GM18907 (cell line): ENCODE results near the gene GRID1.
A peak's percentile ranks its signal among the peaks of the same experiment; 100 is the strongest.

Experiments
- ATAC-seq: cut with Tn5 transposase; IDR thresholded peaks from one replicate; pipeline ENCODE4 v1.9.1; 2021; ENCODE audit warnings: mild to moderate bottlenecking, moderate library complexity; ENCODE audit not compliant: unreplicated experiment

Gene GRID1

DNA sequence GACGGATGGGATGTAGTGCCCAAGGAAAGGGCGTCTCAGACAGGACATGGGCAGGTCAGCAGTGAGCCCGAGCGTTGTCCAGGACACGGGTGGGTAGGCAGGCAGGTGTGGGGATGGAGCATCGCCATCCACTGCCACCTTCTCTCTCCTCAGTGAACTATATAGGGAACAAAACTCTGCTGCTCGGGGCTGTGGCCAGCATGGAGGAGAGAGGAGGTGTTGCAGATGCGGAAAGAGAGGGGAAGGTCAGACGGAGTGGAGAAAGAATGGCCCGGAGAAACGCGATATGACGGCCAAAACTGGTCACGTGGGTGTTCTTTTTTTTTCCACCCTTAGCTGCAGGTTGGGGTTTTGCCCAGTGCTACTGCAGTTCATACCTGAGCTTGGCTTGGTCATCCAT is 71.2 kb downstream of the GRID1 start:
- ATAC-seq, result no peak

DNA sequence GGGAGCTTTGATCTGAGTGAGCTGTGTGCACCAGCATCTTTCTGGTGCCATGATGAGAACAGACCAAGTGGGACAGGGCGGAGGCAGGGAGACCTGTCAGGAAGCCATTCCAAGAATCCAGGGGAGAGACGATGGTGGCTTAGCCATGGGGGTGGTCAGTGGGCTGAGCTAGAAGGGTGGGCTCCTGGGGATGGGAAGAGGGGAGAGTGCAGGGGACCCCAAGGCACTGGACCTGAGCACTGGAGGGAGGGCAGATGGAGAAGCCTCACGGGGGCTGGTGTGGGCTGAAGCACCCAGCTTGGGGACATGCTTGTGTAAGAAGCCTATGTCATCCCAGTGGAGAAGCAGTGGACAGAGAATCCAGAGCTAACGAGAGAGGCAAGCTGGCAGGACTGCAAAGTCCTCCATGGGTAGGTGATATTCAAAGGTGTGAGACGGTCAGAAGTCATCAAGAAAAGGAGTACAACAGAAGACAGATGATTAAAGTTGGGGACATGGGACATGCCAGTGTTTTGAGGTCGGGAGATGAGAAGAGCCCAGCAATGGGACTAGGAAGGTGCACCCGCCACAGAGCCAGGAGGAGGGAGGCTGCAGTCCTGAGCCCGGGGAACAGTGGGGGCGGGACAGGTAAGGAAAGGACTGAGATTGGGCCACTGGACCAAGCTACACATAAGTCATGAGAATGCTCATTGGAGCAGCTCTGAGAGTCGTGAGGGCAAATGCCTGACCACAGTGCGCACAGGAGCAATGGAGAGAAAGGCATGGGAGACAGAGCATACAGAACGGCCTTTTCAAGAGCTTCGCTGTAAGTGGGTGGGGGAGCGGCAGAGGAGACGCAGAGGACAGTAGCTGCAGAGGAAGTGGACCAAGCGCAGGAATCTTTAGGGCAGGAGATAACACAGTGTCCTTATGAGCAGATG is 72.0 kb downstream of the GRID1 start:
- no peak for ATAC-seq

DNA sequence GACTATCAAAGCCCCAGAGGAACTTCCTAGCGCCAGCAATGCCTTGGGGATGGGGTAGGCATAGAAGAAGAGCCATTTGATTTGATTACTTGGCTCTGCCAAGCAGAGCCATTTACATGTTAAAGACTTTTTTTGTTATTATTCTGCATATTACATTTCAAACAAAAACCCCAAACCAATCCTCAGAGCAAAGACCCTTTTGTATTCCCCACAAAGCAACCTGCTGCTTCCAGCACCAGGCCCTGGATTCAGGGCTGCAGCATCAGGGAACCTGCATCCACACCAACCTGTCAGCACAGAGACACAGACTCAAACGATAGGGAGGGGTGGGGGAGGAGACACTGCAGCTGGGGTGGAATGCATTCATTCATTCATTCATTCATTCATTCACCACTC is 73.2 kb downstream of the GRID1 start:
- ATAC-seq, result no peak

DNA sequence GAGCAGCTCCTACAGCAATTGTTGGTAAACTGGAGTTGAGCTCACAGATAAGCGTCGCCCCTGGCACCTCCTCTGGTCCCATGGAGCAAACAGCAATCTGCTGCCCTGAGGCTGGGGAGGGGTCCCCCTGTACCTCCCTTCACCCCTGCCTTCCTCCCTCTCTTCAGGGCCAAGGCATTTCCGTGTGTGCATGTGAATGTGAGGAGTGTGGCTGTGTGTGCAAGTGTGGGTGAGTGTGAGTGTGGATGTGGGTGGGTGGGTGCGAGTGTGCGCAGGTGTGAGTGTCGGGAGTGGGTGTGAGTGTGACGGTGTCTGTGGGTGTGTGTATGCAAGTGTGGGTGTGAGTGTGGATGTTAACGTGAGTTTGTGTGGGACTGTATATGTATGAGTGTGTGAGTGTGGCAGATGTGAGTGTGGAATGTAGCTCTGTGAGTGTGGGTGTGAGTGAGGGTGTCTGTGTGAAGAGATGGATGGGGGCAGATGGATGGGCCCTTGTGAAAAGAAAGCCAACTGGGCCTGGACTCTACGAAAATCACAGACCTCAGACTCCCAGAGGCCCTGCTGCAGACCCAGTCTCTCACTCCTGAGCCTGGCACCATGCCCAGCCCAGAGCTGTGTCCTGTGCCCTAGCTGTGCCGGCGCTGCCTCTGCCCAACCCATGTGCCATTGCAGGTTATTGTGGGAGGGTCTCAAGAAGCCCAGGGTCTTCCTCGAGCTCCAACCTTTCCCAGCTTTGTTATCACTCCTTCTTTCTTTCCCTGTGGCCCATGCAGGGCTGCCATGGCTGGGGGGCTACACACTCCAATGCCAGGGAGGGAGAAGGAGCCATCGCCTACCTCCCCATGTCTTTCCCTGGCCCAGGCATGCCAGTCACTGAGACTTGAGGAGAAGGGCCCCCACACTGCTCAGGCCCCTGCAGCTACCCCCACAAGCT is 73.9 kb downstream of the GRID1 start:
- no peak for ATAC-seq

DNA sequence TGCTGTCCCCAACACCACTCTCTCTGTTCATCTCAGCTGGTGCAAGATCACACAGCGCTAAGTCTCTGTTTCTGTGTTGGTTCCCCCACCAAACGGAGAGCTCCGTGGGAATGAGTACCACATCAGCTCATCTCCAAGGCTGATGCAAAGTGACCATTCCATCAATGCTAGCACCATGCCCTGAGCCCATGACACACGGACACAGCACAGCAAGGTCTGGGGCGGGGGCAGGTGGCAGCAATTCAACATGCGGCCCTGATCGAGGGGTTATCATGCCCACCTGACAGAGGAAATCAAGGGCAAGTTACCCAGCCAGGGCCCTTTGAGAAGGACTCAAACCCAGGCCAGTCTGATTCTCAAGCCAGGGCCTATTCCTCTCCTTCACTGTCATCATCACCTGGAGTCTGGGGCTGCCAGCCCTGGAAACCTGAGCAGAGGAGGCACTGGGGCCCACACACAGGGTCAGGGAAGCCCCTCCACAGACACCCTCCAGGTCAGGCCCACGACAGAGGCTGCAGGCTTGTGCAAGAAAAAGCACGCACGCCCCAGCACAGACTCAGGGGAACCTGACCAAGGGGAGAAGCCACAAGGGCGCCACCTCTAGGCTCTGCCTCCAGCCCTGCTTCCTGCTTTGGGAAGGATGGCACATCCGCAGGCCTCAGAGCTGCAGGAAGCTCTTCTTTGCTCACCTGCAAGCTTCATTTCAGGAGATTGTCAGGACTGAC is 74.8 kb downstream of the GRID1 start:
- no peak for ATAC-seq

DNA sequence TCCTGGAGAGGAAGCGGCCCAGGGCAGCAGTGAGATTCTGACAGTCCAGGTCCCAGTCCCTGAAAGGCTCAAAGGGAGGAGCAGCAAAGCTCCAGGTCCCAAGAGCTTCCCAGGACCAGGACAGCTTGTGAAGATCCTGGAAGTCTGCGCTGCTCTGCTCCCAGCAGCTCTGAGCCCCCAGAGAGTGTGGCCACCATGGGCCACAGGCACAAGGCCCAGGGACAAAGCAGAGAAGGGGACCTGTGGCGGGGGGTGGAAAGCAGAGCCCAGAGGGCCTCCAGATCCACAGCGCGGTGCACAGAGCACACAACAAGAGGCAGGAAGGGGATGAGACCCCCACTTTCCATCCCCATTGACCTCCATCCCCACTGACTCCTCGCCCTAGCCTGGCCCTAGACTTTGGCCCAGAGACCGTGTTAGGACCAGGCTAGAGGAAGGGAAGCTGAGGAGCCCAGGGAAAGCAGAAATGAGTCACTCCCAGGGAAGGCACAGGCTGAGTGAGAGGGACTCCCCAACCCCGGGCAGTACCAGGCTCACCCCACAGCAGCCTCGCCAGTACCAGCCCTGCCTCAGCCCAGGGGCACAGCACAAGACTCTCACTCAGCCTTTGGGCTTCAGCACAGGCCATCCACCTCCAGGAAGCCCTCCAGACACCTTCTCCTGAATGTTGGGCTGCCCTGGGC is 75.5 kb downstream of the GRID1 start:
- ATAC-seq, result peak; percentile 45

DNA sequence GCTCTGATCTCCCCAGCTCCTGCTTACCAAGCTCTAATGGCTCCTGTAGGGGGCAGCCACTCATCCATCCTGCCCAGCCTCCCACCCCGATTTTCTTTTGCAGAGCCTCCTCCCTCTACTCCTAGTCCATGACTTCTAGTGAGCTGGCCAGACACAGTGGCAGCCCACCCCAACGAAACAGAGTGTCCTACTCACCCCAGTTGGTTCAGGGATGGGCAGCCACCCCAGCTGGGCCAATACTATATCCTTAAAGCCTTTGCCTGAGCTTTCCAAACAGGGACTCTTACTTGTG is 77.1 kb downstream of the GRID1 start:
- ATAC-seq, result no peak

DNA sequence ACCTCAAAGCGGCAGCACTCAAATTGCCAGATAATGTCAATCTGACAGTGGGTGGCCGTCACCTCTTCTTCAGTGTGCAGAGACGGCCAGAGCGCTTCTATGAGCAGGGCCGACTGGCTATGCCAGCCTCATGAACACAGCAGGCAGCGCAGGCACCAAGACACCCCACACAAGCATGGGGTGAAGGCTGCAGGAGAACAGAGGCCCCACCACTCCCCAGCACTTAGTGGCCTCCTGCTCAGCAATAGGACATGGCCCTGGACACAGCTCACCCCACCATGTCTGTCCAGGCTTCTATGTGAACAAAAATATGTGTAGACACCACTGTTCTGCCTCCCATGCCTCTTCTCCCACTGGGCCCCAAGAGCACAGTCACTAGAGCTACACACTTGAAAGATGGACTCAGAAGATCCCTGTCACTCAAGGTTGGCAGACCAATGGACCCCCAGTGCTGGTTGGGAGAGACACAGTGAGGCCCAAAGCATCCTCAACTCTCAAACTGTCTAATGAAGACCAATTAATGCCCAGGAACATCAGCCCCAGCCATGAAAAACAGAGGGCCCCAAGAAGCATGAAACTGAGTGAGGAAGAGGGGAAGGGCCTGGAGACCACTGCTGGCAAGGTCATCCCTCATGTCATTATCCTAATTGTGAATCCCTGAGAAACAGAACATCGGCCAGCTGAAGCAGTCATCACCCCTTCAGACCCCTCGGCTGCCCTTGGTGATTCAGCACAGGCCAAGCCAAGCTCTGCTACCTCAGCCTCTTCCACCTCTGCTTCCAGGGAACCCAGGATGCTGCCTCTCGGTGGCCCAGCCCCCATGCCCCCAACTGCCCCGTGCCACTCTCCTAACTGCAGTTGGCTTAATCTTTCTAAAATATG is 77.7 kb downstream of the GRID1 start:
- no peak for ATAC-seq

DNA sequence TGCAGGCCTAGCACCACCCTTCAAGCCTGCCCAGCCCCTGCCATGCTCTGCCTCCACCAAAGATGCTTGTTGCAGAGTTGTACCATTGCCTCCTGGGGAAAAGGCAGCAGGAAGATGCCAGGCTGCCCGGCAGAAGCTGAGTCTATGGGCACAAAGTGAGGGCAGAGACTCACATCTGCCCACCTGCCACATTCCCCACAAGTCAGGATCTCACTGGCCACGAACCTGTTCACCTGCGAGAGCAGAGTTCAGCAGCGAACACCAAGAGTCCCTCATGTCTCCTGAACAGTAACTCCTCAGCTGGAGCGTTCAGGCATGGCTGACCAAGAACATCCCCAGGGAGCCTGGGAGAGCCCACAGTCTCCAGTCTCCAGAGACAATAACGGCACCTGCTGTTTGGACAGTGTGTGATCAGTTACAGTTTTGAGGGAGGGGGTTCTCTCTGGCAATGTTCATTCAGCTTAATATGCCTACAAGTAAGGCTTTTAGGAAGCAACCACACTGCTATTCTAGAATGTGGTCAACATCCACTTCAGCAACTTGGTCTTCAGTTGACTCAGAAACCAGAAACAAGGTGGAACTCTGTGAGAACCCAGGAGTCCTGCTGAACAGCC is 78.5 kb downstream of the GRID1 start:
- ATAC-seq, result peak; percentile 38

DNA sequence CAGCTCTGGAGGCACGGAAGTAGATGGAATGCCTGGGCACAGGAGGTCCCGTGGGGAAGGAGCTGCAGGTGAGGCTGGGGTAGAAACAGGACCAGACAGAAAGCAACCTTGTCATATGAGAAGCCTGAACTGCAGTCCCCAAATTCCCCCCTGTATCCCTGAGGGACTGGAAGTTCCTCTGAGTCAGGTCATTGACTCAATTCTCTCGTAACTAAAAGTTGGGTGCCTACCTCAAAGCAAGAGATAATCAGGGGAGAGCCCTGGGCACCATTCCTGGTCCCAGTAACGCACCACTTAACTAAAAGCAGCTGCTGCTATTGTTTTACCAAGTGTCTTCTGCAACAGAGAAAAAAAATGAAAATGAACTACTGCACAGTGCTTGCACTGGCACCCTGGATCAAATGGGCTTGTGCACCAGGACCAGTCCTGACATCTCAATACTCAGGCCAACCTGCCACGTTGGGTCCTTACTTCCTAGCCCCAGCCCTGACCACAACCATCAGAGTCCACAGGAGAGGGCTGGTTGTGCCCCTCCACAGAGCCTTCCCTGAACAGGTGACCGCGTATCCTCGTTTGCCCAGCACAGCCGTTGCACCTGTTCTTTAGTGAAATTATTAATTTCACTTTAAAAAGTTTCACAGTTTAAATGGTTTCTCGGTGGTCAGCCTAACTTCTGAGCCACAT is 79.3 kb downstream of the GRID1 start:
- ATAC-seq, result no peak

DNA sequence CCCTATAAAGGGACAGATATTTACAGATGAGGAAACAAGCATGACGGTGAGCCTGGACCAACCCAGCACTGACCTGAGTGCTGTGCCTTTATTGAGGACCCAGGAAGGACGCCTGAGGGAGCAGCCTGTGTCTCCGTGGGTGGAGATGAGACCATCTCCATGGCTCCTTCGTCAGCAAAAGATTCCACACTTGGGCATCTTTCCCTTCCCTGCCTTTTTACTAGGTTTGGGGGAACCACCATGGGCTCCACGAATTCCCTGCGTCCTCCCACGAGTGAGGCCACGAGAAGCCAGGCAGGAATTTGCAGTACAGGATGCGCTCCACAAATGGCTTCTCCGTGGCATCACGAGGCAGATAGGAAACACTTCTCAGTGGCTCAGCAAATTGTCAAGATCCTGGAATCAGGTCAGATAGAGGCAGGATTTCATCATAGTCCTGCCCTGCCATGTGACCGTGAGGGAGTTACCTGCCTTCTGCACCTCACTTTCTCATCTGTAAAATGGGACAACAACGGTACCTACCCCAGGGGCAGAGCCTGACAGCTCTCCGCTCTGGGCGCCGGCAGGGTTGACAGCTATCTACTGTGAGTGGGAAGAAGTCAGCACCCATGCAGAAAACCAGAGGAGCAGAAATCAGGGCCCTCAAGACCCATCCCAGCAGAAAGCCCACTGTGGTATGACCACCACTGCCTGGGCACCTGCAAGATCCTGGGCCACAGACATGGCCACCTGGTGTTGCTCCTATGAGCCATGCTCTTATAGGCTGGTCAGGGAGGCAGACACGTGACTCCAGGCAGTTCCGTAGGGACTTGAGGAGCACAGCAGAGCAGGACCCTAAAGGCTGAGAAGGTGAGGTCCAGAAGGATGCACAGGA is 80.1 kb downstream of the GRID1 start:
- no peak for ATAC-seq

DNA sequence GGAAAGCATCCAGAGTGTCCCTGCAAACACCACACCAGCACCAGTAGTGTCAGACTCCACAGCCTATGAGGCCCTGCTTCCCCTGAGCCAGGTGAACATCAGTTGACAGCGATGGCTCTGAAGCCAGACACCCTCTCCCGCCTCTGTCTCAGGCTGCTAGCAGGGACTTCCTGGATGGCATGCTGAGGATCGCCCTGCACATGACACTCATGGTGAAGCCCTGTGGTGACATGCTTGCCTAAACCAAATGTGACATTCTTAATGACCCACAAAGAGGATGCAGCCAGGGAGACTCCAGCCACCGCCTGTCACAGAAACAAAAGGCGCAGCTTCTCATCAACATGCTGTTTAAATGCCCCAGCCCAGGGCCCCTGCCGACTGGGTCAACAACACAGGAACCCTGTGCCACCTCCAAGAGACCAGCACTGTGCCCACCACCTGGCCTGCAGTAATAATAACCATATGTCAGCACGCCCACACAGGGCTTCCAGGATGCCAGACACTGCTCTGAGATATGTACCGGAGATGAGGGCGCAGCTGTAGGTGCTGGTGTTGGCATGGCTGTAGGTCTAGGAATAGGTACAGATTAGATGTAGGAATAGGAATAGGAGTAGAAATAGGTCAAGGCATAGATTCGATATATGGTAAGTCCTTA is 81.3 kb downstream of the GRID1 start:
- ATAC-seq, result no peak

DNA sequence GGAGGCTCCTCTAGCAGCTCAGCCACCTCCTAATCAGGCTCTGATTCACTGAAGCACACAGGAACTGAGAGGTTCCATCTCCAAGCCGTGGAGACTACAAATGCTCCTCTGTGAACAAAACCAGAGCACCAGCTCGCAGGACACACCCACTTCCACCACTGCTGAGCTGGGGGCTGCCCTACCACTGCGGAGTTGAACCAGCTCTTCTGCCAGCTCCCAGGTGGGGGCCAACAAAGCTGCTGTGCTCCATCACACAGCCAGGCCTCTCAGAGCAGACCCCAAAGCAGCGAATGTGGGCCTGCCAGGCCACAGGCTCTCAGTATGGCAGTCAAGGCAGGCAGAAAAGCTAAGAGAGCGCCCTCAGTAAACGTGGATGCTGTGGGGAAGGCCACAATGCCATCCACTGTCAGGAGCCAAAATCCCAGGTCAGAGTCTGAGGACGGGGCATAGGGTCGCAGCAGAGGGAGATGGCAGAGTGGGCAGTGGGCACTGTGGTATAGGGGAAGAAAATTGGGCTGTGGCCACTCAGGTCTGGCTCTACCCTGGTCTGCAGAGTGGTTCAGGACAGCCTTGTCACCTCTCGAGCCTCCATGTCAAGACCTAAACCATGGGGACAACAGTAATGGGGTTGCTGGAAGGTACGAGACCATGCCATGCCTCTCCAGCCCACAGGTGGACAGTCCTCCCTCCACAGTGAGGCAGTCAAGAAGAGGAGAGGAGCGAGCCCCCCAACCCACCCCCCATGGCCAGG is 82.1 kb downstream of the GRID1 start:
- no peak for ATAC-seq

DNA sequence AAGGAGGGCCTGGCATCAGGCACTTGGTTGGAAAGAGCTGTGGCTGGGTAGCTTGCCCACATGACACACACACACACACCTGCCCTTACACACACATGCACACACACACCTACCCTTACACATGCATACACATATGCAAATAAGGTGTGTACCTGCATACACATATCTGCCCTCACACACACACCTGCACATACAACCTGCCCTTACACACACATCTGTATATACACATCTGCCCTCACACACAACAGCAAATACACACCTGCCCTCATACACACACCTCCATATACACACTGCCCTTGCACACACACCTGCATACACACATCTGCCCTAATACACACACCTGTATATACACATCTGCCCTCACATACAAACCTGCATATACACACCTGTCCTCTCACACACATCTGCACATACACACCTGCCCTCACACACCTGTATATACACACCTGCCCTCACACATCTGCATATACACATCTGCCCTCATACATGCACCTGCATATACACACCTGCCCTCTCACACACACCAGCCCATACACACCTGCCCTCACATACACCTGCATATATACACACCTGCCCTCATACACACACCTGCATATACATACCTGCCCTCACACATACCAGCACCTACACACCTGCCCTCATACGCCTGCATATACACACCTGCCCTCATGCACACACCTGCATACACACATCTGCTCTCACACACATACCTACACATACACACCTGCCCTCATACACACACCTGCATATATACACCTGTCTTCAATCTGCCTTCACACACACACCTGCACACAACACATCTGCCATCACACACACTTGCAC is 82.9 kb downstream of the GRID1 start:
- no peak for ATAC-seq

DNA sequence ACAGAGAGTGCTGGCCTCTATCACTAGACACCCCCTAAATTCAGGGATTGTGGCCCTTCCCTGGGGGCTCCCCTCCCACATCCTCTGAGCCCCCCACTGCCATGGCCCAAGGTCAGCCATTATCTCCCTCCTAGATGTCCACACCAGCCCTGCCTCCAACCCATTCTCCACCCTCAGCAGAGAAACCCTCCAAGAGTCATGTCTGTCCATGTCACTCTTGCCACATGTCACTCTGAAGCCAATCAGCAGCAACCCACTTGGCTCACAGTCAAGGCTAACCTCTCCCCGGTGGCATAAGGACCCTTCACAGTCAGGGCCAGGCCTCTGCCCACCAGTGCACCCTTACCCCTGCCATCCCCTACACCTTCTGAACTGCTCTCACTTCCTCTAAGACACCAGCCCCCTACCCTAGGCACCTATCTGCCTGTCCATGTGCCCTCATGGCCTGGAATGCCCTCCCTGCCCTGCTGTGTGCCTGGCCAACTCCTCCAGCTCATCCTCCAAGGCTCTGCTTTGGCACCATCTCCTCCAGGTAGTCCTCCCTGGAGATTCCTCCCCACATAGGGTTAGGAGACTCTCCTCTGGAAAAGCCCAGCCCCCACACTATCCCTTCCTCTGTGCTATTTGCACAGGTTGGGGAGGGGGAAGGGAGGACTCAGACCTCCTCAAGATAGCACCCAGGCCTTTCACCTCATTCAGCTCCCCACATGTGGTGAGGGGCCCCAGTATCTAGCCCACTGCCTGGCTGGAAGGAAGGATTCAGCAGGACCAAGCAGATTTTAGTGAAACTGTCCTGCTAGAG is 83.7 kb downstream of the GRID1 start:
- no peak for ATAC-seq
